Tibial nerve (tissue), 4 donors: Measurements from ENCODE around the gene ARSG.

Experiments used
- CTCF ChIP-seq, 5 experiments: fragments of 200-600 bp in 3 of 5; fragments of 450-650 bp in 2 of 5; sonication (generic) in 3 of 5; IDR thresholded peaks; one replicate each; pipeline ENCODE4 v1.5.1; 2016 to 2019; ENCODE audit warnings: antibody characterized with exemption in 5 of 5, mild to moderate bottlenecking in 3 of 5, moderate library complexity in 2 of 5
- EP300 ChIP-seq, 2 donors: sonication (generic); formaldehyde crosslinking; IDR thresholded peaks; one replicate each; pipeline ENCODE4 v1.6.1; 2017; ENCODE audit warnings: antibody characterized with exemption in 2 of 2, mild to moderate bottlenecking in 1 of 2
- POLR2A ChIP-seq, 2 donors: fragments of 450-650 bp; IDR thresholded peaks; one replicate each; pipeline ENCODE4 v1.6.1; 2017; ENCODE audit warnings: antibody characterized with exemption in 2 of 2, mild to moderate bottlenecking in 2 of 2, moderate library complexity in 2 of 2

- TF ChIP-seq CTCF (IDR thresholded peaks at IDR 0.05) (no peak), POLR2A (IDR thresholded peaks at IDR 0.05) (no peak), EP300 (IDR thresholded peaks at IDR 0.05) (no peak)
These were observed 86.5 kb downstream of the ARSG start for GRCh38 chr17:68377771-68378267.
